Neuronal stem cell (in vitro differentiated cells): ENCODE results near the gene KCNA2.

Experiments used
- DNase-seq: peaks from one replicate; pipeline ENCODE4 v3.0.0-alpha.2; 2013; ENCODE audit warnings: low spot score
- H2AFZ ChIP-seq: one replicate; pipeline ENCODE4 v1.6.1; 2013; ENCODE audit warnings: mild to moderate bottlenecking, low read length, inconsistent platforms
- H2AK5ac ChIP-seq: 2 replicates; pipeline ENCODE4 v1.6.1; 2013; ENCODE audit warnings: low read depth, mild to moderate bottlenecking, inconsistent platforms, low read length, moderate library complexity, mixed read lengths
- H2BK120ac ChIP-seq: 2 replicates; pipeline ENCODE4 v1.6.1; 2013; ENCODE audit warnings: low read depth, mild to moderate bottlenecking, inconsistent platforms, low read length, moderate library complexity, mixed read lengths
- H2BK12ac ChIP-seq: one replicate; pipeline ENCODE4 v1.6.1; 2013; ENCODE audit warnings: low read length, inconsistent platforms
- H2BK15ac ChIP-seq: 2 replicates; pipeline ENCODE4 v1.6.1; 2013; ENCODE audit warnings: mild to moderate bottlenecking, low read length, inconsistent platforms, mixed read lengths
- H2BK5ac ChIP-seq: one replicate; pipeline ENCODE4 v1.6.1; 2013; ENCODE audit warnings: inconsistent platforms, mild to moderate bottlenecking, low read length, moderate library complexity
- H3K14ac ChIP-seq: one replicate; pipeline ENCODE4 v1.6.1; 2013; ENCODE audit warnings: low read length, inconsistent platforms
- H3K18ac ChIP-seq: 2 replicates; pipeline ENCODE4 v1.6.1; 2013; ENCODE audit warnings: low read length, inconsistent platforms
- H3K23ac ChIP-seq: 2 replicates; pipeline ENCODE4 v1.6.1; 2013; ENCODE audit warnings: low read depth, mild to moderate bottlenecking, mixed read lengths, low read length, inconsistent platforms; ENCODE audit not compliant: poor library complexity
- H3K27ac ChIP-seq: replicated peaks from 3 replicates; pipeline ENCODE4 v1.5.1; 2013; ENCODE audit warnings: low read length, inconsistent platforms
- H3K27me3 ChIP-seq, 3 experiments: 2 replicates each; pipeline ENCODE4 v1.6.1; 2013; ENCODE audit warnings: low read length in 3 of 3, mild to moderate bottlenecking in 2 of 3, inconsistent platforms in 1 of 3, low read depth in 1 of 3, mixed read lengths in 1 of 3, moderate library complexity in 1 of 3; ENCODE audit not compliant: control insufficient read depth in 3 of 3, insufficient read depth in 3 of 3
- H3K36me3 ChIP-seq, 2 donors: replicated peaks in 1 of 2; 2 replicates each; pipeline ENCODE4 v1.6.1; 2013; ENCODE audit warnings: low read length in 2 of 2; ENCODE audit not compliant: control insufficient read depth in 2 of 2, insufficient read depth in 2 of 2
- H3K4ac ChIP-seq: 2 replicates; pipeline ENCODE4 v1.6.1; 2013; ENCODE audit warnings: inconsistent platforms, mild to moderate bottlenecking, low read length, moderate library complexity
- H3K4me1 ChIP-seq, 2 donors: 1 replicate in 1 of 2; 2 replicates in 1 of 2; pipeline ENCODE4 v1.6.1; 2013; ENCODE audit warnings: low read length in 2 of 2, low read depth in 1 of 2; ENCODE audit not compliant: control insufficient read depth in 2 of 2, insufficient read depth in 1 of 2
- H3K4me2 ChIP-seq: one replicate; pipeline ENCODE4 v1.6.1; 2013; ENCODE audit warnings: mild to moderate bottlenecking, low read length, inconsistent platforms; ENCODE audit not compliant: insufficient read depth, poor library complexity, severe bottlenecking
- H3K4me3 ChIP-seq, 2 donors: 2 replicates each; pipeline ENCODE4 v1.5.1; 2013; ENCODE audit warnings: low read length in 2 of 2, mild to moderate bottlenecking in 2 of 2, inconsistent platforms in 1 of 2, moderate library complexity in 1 of 2
- H3K79me1 ChIP-seq: one replicate; pipeline ENCODE4 v1.6.1; 2013; ENCODE audit warnings: low read depth, mild to moderate bottlenecking, inconsistent platforms, low read length, moderate library complexity
- H3K9ac ChIP-seq: one replicate; pipeline ENCODE4 v1.6.1; 2013; ENCODE audit warnings: mild to moderate bottlenecking, low read depth, low read length, inconsistent platforms; ENCODE audit not compliant: poor library complexity
- H3K9me3 ChIP-seq, 2 donors: replicated peaks in 1 of 2; 2 replicates each; pipeline versions ENCODE3 to v1.6.1; 2013; ENCODE audit warnings: low read length in 2 of 2, mild to moderate bottlenecking in 2 of 2, inconsistent platforms in 1 of 2, low read depth in 1 of 2, mixed read lengths in 1 of 2, moderate library complexity in 1 of 2; ENCODE audit not compliant: control insufficient read depth in 2 of 2, insufficient read depth in 1 of 2
- H4K8ac ChIP-seq: one replicate; pipeline ENCODE4 v1.6.1; 2013; ENCODE audit warnings: low read depth, mild to moderate bottlenecking, inconsistent platforms, low read length, moderate library complexity
- H4K91ac ChIP-seq: one replicate; pipeline ENCODE4 v1.6.1; 2013; ENCODE audit warnings: low read length, low read depth, mild to moderate bottlenecking, inconsistent platforms; ENCODE audit not compliant: poor library complexity
- WGBS, 2 donors: extraction: QIAGEN DNeasy Blood & Tissue Kit; methylation state at CpG; one replicate each; pipeline ENCODE4 v1.1.7; 2013; ENCODE audit warnings: missing lambda C conversion rate in 2 of 2, mixed read lengths in 1 of 2; ENCODE audit not compliant: insufficient read length in 2 of 2, insufficient replicate concordance in 1 of 2; ENCODE audit errors: extremely low coverage in 2 of 2; 5-methylcytosine and 5-hydroxymethylcytosine counted together

The KCNA2 gene

DNA sequence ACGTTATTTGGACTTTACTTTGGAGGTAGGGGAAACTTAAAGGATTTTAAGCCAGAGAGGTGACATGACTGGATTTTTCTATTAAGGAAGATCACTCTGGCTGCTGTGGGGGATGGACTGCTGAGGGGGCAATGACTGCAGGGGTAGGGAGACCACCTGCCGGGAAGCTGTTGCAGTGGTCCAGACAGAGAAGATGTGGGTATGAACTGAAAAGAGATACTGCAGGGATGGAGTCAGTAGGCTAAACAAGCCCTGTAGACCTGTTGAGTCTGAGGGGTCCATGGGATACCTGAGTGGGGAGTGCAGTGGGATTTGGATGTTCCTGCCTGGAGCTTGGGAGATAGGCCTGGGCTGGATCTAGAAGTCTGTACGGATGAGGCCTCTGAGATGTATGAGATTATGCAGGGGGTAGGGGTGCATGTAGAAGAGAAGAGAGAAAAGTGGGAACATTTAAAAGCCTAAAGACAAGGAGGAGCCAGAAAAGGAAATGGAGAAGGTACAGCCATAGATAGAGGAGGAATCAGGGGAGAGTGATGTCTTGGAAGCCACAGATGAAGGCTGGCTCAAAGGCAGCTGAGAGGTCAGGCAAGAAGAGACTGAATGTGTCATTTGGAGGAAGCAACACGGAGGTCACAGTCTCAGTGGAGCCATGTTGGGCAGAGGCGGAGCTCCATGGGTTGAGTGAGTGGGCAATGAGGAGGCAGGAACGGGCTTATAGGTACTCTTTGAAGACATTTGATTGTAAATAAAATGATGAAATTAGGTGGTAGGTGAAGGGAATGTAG lies 25.9 kb upstream of the KCNA2 start:
- no peak overlapping the region for H3K18ac ChIP-seq
- no peak overlapping the region for H2BK12ac ChIP-seq
- H3K9ac ChIP-seq = no peak overlapping the region
- no peak overlapping the region for H3K14ac ChIP-seq
- H2BK5ac ChIP-seq = no peak overlapping the region
- no peak for DNase-seq
- H3K23ac ChIP-seq = no peak overlapping the region
- H2BK15ac ChIP-seq = no peak overlapping the region
- no peak overlapping the region for H4K91ac ChIP-seq
- H3K4me1 ChIP-seq = no peaks in the 10 kb centered on the region
- H4K8ac ChIP-seq = no peak overlapping the region
- H3K79me1 ChIP-seq = no peaks in the 10 kb centered on the region
- H3K9me3 ChIP-seq = no peaks in the 10 kb centered on the region
- H3K4me3 ChIP-seq = no peak overlapping the region
- H2AFZ ChIP-seq = no peak overlapping the region
- no peak overlapping the region for H2BK120ac ChIP-seq
- 100% methylated on average over 1 of the region's 6 CpGs; no CpG with 5 or more reads in 1 of the 2 donors for WGBS, 2 donors
- no peak overlapping the region for H3K27ac ChIP-seq
- no peak overlapping the region for H3K4ac ChIP-seq
- H3K36me3 ChIP-seq = no peaks in the 10 kb centered on the region
- H3K27me3 ChIP-seq = peaks cover 0 to 13% (median 2%) of the 10 kb centered on the region in 3 experiments
- H2AK5ac ChIP-seq = no peak overlapping the region
- H3K4me2 ChIP-seq = no peak overlapping the region

GRCh38 chr1:110630839-110631663 lies 24.9 kb upstream of the KCNA2 start:
- no peaks in the 10 kb centered on the region for H3K4me1 ChIP-seq
- no peak overlapping the region for H3K9ac ChIP-seq
- no peaks in the 10 kb centered on the region for H3K79me1 ChIP-seq
- H4K8ac ChIP-seq = no peak overlapping the region
- H3K18ac ChIP-seq = no peak overlapping the region
- WGBS, 2 donors = no CpG with 5 or more reads among the region's 13 CpGs
- no peak overlapping the region for H2AK5ac ChIP-seq
- no peak overlapping the region for H2BK12ac ChIP-seq
- H4K91ac ChIP-seq = no peak overlapping the region
- no peak overlapping the region for H3K27ac ChIP-seq
- peaks cover 0 to 13% (median 2%) of the 10 kb centered on the region in 3 experiments for H3K27me3 ChIP-seq
- no peak overlapping the region for H3K4me2 ChIP-seq
- H2AFZ ChIP-seq = no peak overlapping the region
- H2BK5ac ChIP-seq = no peak overlapping the region
- no peak overlapping the region for H2BK120ac ChIP-seq
- no peaks in the 10 kb centered on the region for H3K9me3 ChIP-seq
- no peaks in the 10 kb centered on the region for H3K36me3 ChIP-seq
- peak; percentile 69 for DNase-seq
- H2BK15ac ChIP-seq = no peak overlapping the region
- no peak overlapping the region for H3K23ac ChIP-seq
- H3K14ac ChIP-seq = no peak overlapping the region
- no peak overlapping the region for H3K4ac ChIP-seq
- H3K4me3 ChIP-seq = no peak overlapping the region

DNA sequence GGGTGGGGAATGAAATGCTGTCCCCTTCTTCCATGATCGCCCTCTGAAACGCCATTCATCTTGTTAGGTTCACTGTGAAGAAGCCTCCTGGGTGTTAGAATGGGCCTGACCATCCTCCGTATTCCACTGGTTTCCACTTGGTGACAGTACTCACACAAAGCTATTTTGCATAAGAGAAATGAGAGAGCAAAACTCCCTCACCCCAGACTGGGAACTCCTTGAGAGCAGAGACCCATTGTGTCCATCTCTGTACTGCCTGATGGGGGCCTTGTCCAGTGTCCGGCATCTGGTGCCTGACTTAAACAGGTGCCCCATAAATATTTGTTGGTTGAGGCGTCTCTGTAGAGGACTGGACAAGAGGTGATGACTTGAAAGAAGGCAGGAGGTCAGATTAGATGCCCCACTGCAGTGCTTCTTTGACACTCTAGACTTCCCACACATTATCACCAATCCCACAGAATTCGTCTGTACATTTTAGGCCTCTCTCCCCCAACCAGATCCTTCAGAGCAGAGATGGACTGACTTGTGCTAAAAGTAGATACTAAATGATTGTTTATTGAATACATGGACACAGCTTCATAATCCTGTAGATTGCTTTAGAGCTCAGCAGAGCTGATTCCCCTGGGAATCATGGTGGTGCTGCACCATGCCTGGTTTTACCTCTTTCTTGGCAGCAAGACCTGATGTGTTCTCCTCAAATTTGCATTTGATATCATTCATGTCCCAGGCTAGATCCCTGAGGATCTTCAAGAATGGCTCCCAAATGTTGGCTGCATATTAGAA lies 22.4 kb upstream of the KCNA2 start:
- no peak for DNase-seq
- no CpG with 5 or more reads among the region's 6 CpGs for WGBS, 2 donors

More for the DNA sequence above, 22.4 kb upstream of the KCNA2 start:
- Histone ChIP-seq H2BK120ac (no peak overlapping the region), H3K27ac (no peak overlapping the region), H3K4me3 (no peak overlapping the region), H3K9ac (no peak overlapping the region), H3K14ac (no peak overlapping the region), H3K4me2 (no peak overlapping the region), H2BK5ac (no peak overlapping the region), H3K36me3 (no peaks in the 10 kb centered on the region), H4K8ac (no peak overlapping the region), H3K27me3 (peaks cover 0 to 18% (median 2%) of the 10 kb centered on the region in 3 experiments), H2AK5ac (no peak overlapping the region), H2BK15ac (no peak overlapping the region), H3K4ac (no peak overlapping the region), H3K79me1 (no peaks in the 10 kb centered on the region), H2AFZ (no peak overlapping the region), H2BK12ac (no peak overlapping the region), H3K9me3 (no peaks in the 10 kb centered on the region), H4K91ac (no peak overlapping the region), H3K4me1 (no peaks in the 10 kb centered on the region), H3K23ac (no peak overlapping the region), H3K18ac (no peak overlapping the region)
